GM12875 (cell line): ENCODE measurements around the gene DNAH9.

Source experiments
- H3K4me3 ChIP-seq: one replicate; pipeline ENCODE4 v1.5.1; 2011; ENCODE audit warnings: low read depth, low read length, control low read depth
- CTCF ChIP-seq: IDR thresholded peaks from 2 replicates; pipeline ENCODE4 v1.5.1; 2011; ENCODE audit warnings: low read depth, mild to moderate bottlenecking, control low read depth, inconsistent platforms, low read length, moderate library complexity, borderline replicate concordance; ENCODE audit not compliant: insufficient read depth

The DNAH9 gene

GRCh38 chr17:11625878-11626277 is 27.6 kb downstream of the DNAH9 start:
- TF ChIP-seq CTCF: no peak
- H3K4me3 ChIP-seq: no peak overlapping the region

- no peak overlapping the region for H3K4me3 ChIP-seq
- no peak for TF ChIP-seq CTCF
Observed at GRCh38 chr17:11627301-11627940, 29.2 kb downstream of the DNAH9 start.

- TF ChIP-seq CTCF: no peak
- no peak overlapping the region for H3K4me3 ChIP-seq
Observed at GRCh38 chr17:11628374-11628773, 30.1 kb downstream of the DNAH9 start.

GRCh38 chr17:11628831-11629230 is 30.6 kb downstream of the DNAH9 start:
- no peak for TF ChIP-seq CTCF
- H3K4me3 ChIP-seq: no peak overlapping the region

GRCh38 chr17:11636771-11637170 is 38.5 kb downstream of the DNAH9 start:
- TF ChIP-seq CTCF: no peak
- H3K4me3 ChIP-seq: no peak overlapping the region

- no peak for TF ChIP-seq CTCF
- H3K4me3 ChIP-seq: no peak overlapping the region
Observed at GRCh38 chr17:11637796-11638195, 39.5 kb downstream of the DNAH9 start.

GRCh38 chr17:11638700-11639265 is 40.5 kb downstream of the DNAH9 start:
- H3K4me3 ChIP-seq: no peak overlapping the region
- TF ChIP-seq CTCF: no peak
